Measurements from ENCODE around the gene MYBPH.

MYBPH gene

DNA sequence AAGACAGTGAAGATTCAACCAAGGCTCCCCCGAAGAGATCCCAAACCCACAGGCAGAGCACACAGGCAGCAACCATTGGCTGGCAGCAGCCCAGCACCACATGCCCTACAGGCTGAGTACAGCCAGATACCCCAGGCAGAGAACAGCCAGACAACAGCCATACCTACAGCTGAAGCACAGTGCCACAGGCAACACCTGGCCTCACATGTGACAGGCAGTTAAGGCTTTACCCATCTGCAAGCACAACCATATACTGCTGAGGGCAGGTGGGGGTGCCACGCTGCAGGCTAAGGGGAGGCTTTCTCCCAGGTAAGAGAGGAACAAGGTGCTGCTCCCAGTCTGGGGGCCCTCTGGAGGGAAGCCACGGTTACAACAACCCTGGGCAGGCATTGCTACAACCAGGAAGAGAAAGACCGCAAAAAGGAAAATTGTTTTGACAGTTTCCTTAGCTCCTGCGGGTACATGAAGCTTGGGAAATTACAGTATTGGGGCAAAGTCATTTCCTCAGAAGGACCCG lies 41.6 kb upstream of the MYBPH start:
- peak; percentile 2 for TF ChIP-seq CTCF (IDR thresholded peaks at IDR 0.05; ENCODE audit: low read depth, low read length, missing control alignments)
- H3K4me3 ChIP-seq (replicated peaks; ENCODE audit: low read depth, low read length), result no peak overlapping the region
- DNase-seq (ENCODE audit: extremely low read depth, low read depth), result no peak

- TF ChIP-seq CTCF (IDR thresholded peaks at IDR 0.05; ENCODE audit: low read depth, low read length, missing control alignments), result peak; percentile 62
- DNase-seq (ENCODE audit: extremely low read depth, low read depth), result peak; percentile 37
- H3K4me3 ChIP-seq (replicated peaks; ENCODE audit: low read depth, low read length), result no peak overlapping the region
Measured at GRCh38 chr1:203216274-203217138, 40.9 kb upstream of the MYBPH start.

GRCh38 chr1:203215573-203215972 lies 39.9 kb upstream of the MYBPH start:
- H3K4me3 ChIP-seq (replicated peaks; ENCODE audit: low read depth, low read length), result no peak overlapping the region
- DNase-seq (ENCODE audit: extremely low read depth, low read depth), result no peak
- no peak for TF ChIP-seq CTCF (IDR thresholded peaks at IDR 0.05; ENCODE audit: low read depth, low read length, missing control alignments)

DNA sequence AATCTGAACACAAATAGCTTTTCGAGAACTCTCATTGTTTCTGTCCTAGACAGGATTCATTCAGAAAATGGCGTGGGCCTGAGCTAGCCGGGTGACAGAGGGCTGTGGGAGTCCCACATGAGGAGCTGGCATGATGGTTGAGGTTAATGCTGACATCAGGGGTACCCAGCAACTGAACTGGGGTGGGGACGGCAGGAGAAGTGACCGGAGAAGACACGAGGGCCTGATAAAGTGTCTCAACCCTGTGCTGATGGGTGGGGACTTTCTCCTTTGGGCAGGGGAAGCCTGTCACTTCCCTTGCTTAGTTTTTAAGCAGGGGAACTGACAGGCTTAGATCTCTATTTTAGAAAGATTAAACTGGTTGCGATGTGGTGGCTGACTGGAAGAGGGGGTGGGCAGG lies 39.2 kb upstream of the MYBPH start:
- no peak for TF ChIP-seq CTCF (IDR thresholded peaks at IDR 0.05; ENCODE audit: low read depth, low read length, missing control alignments)
- H3K4me3 ChIP-seq (replicated peaks; ENCODE audit: low read depth, low read length), result no peak overlapping the region
- DNase-seq (ENCODE audit: extremely low read depth, low read depth), result no peak

DNA sequence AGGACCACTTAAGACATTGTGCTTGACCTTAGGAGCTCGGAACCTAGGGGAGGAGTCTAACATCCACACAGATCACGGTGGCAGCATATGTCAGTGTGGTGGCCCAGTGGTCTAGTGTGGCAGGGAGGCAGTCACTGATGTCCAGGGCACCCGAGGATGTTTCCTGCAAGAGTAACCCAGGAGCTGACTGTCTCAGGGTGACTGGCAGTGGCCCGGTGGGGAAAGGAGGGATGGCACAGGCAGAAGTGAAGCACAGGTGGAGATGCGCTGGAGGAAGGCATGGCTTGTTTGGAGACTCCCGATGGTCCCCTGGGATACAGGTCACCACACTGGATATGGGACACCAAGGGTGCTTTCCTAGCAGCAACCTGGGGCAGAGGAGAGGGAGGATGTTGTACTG lies 37.5 kb upstream of the MYBPH start:
- DNase-seq (ENCODE audit: extremely low read depth, low read depth), result no peak
- no peak overlapping the region for H3K4me3 ChIP-seq (replicated peaks; ENCODE audit: low read depth, low read length)
- TF ChIP-seq CTCF (IDR thresholded peaks at IDR 0.05; ENCODE audit: low read depth, low read length, missing control alignments), result no peak

GRCh38 chr1:203211812-203212211 lies 36.2 kb upstream of the MYBPH start:
- H3K4me3 ChIP-seq (replicated peaks; ENCODE audit: low read depth, low read length), result no peak overlapping the region
- no peak for TF ChIP-seq CTCF (IDR thresholded peaks at IDR 0.05; ENCODE audit: low read depth, low read length, missing control alignments)
- no peak for DNase-seq (ENCODE audit: extremely low read depth, low read depth)
